HG03521 (cell line): ENCODE results near the gene SGSM2.

Experiments used
- ATAC-seq: cut with Tn5 transposase; IDR thresholded peaks from one replicate; pipeline ENCODE4 v1.9.1; 2021; ENCODE audit warnings: mild to moderate bottlenecking, moderate library complexity; ENCODE audit not compliant: unreplicated experiment

The SGSM2 gene

DNA sequence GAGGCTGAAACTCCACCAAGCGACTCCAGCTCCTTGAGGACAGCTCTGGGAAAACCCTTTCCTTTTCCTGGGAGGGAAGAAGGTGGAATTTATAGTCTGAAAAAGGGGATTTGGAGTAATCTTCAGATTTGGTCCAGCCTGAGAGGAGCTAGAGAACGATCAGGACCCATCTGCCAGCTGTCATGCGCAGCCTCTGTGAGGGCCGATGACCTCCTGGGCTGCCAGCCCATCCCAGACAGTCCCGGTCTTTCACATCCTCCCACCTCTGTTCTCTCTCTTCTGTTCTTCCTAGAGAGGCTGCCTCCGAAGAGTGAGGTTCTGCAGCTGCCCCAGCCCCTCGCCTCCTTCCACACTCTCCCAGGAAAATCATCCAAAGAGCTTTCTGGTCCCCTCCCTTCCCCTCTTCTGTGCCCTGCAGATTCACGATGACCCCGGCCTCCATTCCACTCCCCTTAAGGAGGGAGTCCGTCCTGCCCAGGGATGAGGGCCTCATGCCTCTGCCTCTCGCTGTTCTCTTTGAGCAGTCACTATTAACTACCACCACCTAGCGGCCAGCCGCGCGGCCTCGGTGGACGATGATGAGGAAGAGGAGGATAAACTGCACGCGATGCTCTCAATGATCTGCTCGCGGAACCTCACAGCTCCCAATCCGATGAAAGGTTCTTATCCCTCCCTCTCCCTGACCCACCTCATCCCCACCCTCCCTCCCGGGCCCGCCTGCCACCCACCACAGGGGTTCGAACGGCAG is 29.6 kb downstream of the SGSM2 start:
- no peak for ATAC-seq

GRCh38 chr17:2368359-2368758 is 31.1 kb downstream of the SGSM2 start:
- no peak for ATAC-seq

DNA sequence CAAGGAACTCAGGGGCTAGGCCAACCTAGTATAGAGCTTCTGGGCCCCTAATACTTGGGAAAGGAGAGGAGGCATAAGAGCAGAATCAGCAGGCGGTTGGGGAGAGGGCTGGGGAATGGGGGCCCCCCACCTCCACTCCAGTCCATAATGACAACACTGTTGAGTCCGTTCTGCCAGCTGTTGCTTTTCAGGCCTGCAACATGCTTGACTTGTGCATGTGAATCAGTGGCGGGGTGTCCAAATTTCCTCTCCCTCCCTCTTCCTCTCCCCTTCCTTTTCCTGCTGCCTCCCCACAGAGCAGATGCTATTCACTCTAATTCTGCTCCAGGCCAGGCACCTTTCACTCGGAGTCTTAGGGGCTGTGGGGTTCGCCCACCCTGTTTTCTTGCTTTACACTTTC is 31.7 kb downstream of the SGSM2 start:
- ATAC-seq, result no peak

- ATAC-seq, result no peak
These were observed 32.4 kb downstream of the SGSM2 start for GRCh38 chr17:2369551-2370210.

GRCh38 chr17:2370211-2370589 is 32.9 kb downstream of the SGSM2 start:
- no peak for ATAC-seq

GRCh38 chr17:2371183-2372130 is 34.2 kb downstream of the SGSM2 start:
- ATAC-seq, result no peak

DNA sequence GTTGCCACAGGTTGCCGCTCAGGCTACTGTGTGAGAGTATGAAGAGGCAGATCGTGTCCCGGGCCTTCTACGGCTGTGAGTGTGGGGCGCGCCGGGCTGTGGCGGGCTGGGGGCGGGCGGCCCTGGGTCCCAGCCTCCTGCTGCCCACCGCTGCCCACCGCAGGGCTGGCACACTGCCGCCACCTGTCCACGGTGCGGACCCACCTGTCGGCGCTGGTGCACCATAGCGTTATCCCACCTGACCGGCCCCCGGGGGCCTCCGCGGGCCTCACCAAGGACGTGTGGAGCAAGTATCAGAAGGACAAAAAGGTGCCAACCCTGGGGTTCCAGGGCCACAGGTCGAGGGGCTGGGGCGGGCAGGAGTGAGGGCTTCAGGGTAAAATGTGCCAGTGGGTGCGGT is 34.9 kb downstream of the SGSM2 start:
- ATAC-seq, result no peak

- ATAC-seq, result no peak
These were observed 35.4 kb downstream of the SGSM2 start for GRCh38 chr17:2372681-2373080.

DNA sequence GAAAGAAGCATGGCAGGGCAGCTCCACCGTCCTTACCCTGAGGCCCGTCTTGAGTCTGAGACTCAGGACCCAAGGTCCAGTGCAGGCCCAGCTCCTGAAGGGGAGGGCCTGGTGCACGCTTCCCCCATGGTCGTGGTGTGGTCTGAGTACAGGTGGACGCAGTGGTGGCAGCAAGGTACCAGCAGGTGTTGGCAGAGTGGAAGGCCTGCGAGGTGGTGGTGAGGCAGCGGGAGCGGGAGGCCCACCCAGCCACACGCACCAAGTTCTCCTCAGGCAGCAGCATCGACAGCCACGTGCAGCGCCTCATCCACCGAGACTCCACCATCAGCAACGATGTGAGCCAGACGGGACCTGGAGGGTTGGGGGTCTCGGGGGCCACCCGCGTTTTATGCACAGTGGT is 35.9 kb downstream of the SGSM2 start:
- ATAC-seq, result no peak

DNA sequence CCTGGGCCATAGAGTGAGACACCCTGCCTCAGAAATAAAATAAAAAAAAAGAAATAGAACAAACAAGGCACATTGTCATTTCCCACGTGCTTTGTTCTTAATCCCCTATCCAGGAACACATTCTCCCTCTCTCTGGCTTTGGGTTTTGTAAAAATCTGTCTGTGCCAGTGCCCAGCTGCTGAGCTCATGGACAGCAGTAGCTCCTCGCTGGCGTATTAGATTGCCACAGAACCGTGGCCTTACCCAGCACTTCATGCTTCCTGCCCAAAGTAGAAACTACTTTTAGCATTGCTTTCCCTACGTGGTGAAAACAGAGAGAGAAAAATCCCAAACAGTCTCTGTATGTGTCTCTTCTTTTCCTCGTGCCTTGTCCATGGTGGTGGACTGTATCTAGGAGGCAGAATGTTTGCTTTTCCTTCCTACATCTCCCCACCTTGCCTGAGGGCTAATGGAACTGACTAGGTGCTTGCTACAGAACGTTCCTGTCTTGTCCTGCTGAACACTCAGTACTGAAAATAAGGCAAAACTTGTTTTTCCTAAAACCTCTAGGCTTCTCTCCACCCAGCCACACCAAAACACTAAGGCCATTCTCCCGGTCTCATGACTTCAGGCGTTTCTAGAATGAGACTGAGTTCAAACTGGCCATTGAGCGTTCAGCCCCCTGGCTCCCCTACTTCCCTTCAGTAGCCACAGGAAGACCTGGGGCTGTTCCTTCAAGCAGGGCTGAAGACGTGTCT is 37.4 kb downstream of the SGSM2 start:
- no peak for ATAC-seq

DNA sequence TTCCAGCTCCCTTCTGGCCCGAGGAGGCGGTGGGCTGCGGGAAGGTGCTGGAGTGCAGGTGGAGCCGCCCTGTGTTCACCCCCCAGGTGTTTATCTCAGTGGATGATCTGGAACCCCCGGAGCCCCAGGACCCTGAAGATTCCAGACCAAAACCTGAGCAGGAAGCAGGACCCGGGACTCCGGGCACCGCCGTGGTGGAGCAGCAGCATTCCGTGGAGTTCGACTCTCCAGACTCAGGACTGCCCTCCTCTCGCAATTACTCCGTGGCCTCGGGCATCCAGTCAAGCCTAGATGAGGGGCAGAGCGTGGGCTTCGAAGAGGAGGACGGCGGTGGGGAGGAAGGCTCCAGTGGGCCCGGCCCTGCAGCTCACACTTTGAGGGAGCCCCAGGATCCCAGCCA is 38.1 kb downstream of the SGSM2 start:
- ATAC-seq, result no peak

DNA sequence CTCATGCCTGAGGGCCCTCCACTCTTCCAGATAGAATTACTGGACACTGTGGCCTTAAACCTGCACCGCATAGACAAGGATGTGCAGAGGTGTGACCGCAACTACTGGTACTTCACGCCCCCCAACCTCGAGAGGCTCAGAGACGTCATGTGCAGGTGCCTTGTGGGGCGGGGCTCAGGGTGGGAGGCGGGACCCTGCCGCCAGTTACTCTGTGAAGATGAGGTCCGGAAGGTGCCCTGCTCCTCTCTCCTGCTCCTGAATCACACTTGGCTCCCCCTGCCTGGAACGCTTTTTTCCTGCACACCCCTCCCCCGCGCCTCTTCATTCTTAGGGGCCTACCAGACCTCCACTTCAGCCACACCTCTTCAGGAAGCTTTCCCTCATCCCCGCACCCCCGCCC is 38.8 kb downstream of the SGSM2 start:
- ATAC-seq, result no peak

DNA sequence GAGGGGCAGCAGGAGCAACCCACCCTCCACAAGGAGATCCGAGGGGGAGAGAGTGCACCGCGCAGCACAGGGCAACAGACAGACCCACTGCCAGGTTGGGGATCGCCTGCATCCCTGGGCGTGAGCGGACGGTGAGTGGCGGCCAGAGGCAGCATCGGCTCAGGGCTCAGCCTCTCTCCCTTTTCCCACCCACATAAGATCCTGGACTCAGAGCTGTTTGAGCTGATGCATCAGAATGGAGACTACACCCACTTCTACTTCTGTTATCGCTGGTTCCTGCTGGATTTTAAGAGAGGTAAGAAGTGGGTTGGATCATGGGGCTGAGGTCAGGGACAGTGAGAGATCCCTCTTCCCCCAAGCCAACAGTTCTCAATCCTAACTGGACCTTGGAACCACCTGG is 40.4 kb downstream of the SGSM2 start:
- ATAC-seq, result no peak

DNA sequence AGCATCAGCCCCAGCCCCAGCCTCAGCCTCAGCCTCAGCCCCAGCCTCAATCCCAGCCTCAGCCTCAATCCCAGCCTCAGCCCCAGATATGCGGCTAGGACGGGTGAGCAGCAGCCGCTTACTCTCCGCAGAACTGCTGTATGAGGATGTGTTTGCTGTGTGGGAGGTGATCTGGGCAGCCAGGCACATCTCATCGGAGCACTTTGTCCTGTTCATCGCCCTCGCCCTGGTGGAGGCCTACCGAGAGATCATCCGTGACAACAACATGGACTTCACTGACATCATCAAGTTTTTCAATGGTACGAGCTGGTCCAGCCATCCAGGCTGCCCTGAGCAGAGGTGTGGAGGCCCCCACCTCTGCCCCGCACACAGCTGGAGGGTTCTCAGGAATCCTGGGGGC is 41.6 kb downstream of the SGSM2 start:
- no peak for ATAC-seq

DNA sequence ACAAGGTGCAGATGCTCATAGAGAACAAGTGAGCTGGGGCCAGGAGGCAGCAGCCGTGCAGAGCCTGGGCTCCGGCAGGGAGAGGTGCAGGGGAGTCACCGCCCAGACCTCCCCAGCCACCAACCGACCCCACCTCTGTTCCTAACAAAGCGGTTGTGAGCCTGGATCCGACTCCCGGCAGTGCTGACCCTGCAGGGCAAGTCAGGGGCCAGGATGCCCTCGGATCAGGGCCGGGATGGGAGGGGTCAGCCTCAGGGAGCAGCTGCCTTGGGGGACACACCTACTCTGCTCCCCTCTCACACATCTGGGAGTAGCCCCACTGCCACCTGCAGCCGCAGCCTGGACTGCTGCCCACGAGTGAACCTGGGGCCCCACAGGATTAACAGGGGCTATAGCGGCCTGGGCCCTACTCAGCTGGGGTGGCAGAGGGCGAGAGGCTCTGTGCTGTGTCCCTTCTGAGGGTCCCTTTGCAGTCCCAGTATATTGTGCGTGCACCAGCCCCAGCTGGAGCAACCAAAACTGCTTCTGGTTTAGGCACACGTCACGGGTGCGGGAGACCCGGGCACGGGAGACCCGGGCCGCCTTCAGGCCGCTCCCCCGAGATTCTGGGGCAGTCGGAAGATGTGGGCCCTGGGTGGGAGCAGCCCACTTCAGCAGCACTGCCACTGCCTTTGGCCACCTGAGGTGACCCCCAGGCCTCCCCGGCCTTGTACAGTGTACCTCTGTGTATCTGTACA is 42.4 kb downstream of the SGSM2 start:
- ATAC-seq, result no peak

DNA sequence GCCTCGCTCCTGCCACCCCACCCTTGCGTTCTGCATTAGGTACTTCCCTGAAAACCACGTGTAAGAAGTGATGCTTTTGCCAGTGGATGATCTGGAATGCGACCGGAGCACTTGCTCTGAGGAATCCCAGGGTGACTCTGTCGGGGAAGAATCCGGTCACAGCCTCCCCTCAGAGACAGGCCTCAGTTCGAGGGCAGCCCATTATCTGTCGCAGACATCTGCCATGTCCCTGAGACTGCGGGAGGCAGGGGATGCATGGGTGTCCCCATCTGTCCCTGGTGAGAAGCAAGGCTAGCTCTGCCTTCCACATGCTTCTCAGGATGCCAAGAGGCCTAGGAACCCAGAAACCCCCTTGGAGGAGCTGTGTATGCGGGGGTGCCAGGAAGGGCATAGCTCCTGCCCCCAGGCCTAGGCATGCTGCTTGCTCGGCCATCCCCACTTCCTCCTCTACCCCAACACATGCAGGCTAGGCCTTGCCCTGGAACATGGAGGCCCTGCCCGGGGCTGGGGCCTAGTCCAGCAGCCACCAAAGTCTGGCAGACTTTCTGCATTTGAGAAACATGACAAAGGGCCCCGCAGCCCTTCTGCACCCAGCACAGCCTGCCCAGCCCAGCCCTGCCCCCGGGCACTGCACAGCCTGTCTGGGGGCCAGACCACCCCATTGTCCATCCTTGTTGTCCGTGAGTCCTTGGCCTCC is 43.1 kb downstream of the SGSM2 start:
- ATAC-seq, result no peak

- no peak for ATAC-seq
These were observed 43.8 kb downstream of the SGSM2 start for GRCh38 chr17:2380950-2381649.

GRCh38 chr17:2383628-2384167 is 46.4 kb downstream of the SGSM2 start:
- ATAC-seq, result no peak
